ENCODE measurements around the gene AKAP8L.
"Not testable (repeated sequence)": the region's sequence is repeated elsewhere in the genome, so short reads cannot be mapped to it uniquely, and the experiment has no call there.

Gene AKAP8L

GRCh38 chr19:15397236-15397635, 21.6 kb downstream of the AKAP8L start:
- TF ChIP-seq CTCF (IDR thresholded peaks at IDR 0.05; ENCODE audit: low read depth, low read length): no peak

GRCh38 chr19:15396436-15396835, 22.4 kb downstream of the AKAP8L start:
- no peak for TF ChIP-seq CTCF (IDR thresholded peaks at IDR 0.05; ENCODE audit: low read depth, low read length)
- H3K4me3 ChIP-seq (ENCODE audit: low read depth, low read length): no peak overlapping the region

More at GRCh38 chr19:15397236-15397635, 21.6 kb downstream of the AKAP8L start:
- no peak overlapping the region for H3K4me3 ChIP-seq (ENCODE audit: low read depth, low read length)

- not testable (repeated sequence) for H3K4me3 ChIP-seq (ENCODE audit: low read depth, low read length)
These were observed 23.5 kb downstream of the AKAP8L start for GRCh38 chr19:15395251-15395650.

GRCh38 chr19:15394426-15394825, 24.4 kb downstream of the AKAP8L start:
- H3K4me3 ChIP-seq (ENCODE audit: low read depth, low read length): no peak overlapping the region

GRCh38 chr19:15393963-15394362, 24.8 kb downstream of the AKAP8L start:
- TF ChIP-seq CTCF (IDR thresholded peaks at IDR 0.05; ENCODE audit: low read depth, low read length): no peak
- no peak overlapping the region for H3K4me3 ChIP-seq (ENCODE audit: low read depth, low read length)

More at GRCh38 chr19:15394426-15394825, 24.4 kb downstream of the AKAP8L start:
- TF ChIP-seq CTCF (IDR thresholded peaks at IDR 0.05; ENCODE audit: low read depth, low read length): no peak

GRCh38 chr19:15390814-15391213, 28.0 kb downstream of the AKAP8L start:
- no peak overlapping the region for H3K4me3 ChIP-seq (ENCODE audit: low read depth, low read length)
- no peak for TF ChIP-seq CTCF (IDR thresholded peaks at IDR 0.05; ENCODE audit: low read depth, low read length)

GRCh38 chr19:15381864-15382263, 36.9 kb downstream of the AKAP8L start:
- no peak for TF ChIP-seq CTCF (IDR thresholded peaks at IDR 0.05; ENCODE audit: low read depth, low read length)
- no peak overlapping the region for H3K4me3 ChIP-seq (ENCODE audit: low read depth, low read length)

GRCh38 chr19:15381429-15381828, 37.4 kb downstream of the AKAP8L start:
- no peak for TF ChIP-seq CTCF (IDR thresholded peaks at IDR 0.05; ENCODE audit: low read depth, low read length)
- H3K4me3 ChIP-seq (ENCODE audit: low read depth, low read length): no peak overlapping the region
